Mononuclear cell (primary cell): ENCODE results near the gene RPGR. TPM values are rescaled to one million over a fixed set of nuclear protein-coding genes. Genes with fewer than 3 reads are reported as not detected.

Experiments
- total RNA-seq: library from RNA; depleted of rRNA; stranded (reverse); fragments of >200 nt; gene quantifications from one replicate; pipeline ENCODE4 v1.2.3, GENCODE V29; 2012

The RPGR gene
- total RNA-seq, 1 donor: 19.6 TPM

Other genes starting within 250 kb of the RPGR start
- 0.10 TPM for gene SRPX, start 106.6 kb downstream of the RPGR start, total RNA-seq
- gene OTC, start 25.1 kb upstream of the RPGR start, total RNA-seq: not detected
- gene TSPAN7, start 234.0 kb upstream of the RPGR start, total RNA-seq: not detected